CD8-positive, alpha-beta memory T cell (primary cell): ENCODE measurements around the gene DUS1L. TPM values are rescaled to one million over a fixed set of nuclear protein-coding genes. Genes with fewer than 3 reads are reported as not detected.

ENCODE experiments used
- CTCF ChIA-PET: fragments of 350-600 bp; sonication (Branson Sonifier 250); formaldehyde crosslinking; loops from one replicate; lab custom pipeline; 2021; ENCODE audit warnings: antibody characterized with exemption; lab: Charles Lee
- POLR2A ChIA-PET: fragments of 350-600 bp; sonication (Branson Sonifier 250); formaldehyde crosslinking; loops from one replicate; lab custom pipeline; 2021; ENCODE audit warnings: antibody characterized with exemption; lab: Charles Lee
- DNase-seq, 5 donors: peaks; one replicate each; pipeline versions ENCODE4 v3.0.0 to v3.0.0-alpha.2; 2020 to 2022; ENCODE audit warnings: mixed read lengths in 1 of 5
- H3K27ac ChIP-seq: one replicate; pipeline ENCODE4 v1.7.0; 2013; ENCODE audit warnings: low read depth, mild to moderate bottlenecking, low read length, moderate library complexity
- H3K27me3 ChIP-seq: 2 replicates; pipeline ENCODE4 v1.7.0; 2013; ENCODE audit warnings: low read length, mild to moderate bottlenecking; ENCODE audit not compliant: insufficient read depth, poor library complexity, severe bottlenecking
- H3K36me3 ChIP-seq: 2 replicates; pipeline ENCODE4 v1.7.0; 2013; ENCODE audit warnings: mild to moderate bottlenecking, low read length, moderate library complexity; ENCODE audit not compliant: insufficient read depth
- H3K4me1 ChIP-seq: 2 replicates; pipeline ENCODE4 v1.7.0; 2013; ENCODE audit warnings: mild to moderate bottlenecking, low read length, moderate library complexity; ENCODE audit not compliant: insufficient read depth
- H3K4me3 ChIP-seq: 2 replicates; pipeline ENCODE4 v1.7.0; 2013; ENCODE audit warnings: mild to moderate bottlenecking, low read length
- H3K9me3 ChIP-seq: 2 replicates; pipeline ENCODE4 v1.7.0; 2013; ENCODE audit warnings: mild to moderate bottlenecking, low read length
- H3K27ac Mint-ChIP-seq, 8 donors: one replicate each; pipeline ENCODE4 v1.8.0; 2020 to 2021; ENCODE audit warnings: mixed read lengths in 8 of 8, mild to moderate bottlenecking in 6 of 8, inconsistent platforms in 3 of 8, moderate library complexity in 3 of 8
- H3K27me3 Mint-ChIP-seq, 2 donors: one replicate each; pipeline ENCODE4 v1.8.0; 2020 to 2021; ENCODE audit warnings: mixed read lengths in 2 of 2, mild to moderate bottlenecking in 1 of 2, moderate library complexity in 1 of 2
- H3K36me3 Mint-ChIP-seq, 3 donors: one replicate each; pipeline ENCODE4 v1.8.0; 2020 to 2021; ENCODE audit warnings: mixed read lengths in 3 of 3, inconsistent platforms in 1 of 3, mild to moderate bottlenecking in 1 of 3
- H3K4me1 Mint-ChIP-seq, 3 donors: one replicate each; pipeline ENCODE4 v1.8.0; 2020 to 2021; ENCODE audit warnings: mixed read lengths in 3 of 3, inconsistent platforms in 1 of 3, mild to moderate bottlenecking in 1 of 3
- H3K4me3 Mint-ChIP-seq, 7 donors: one replicate each; pipeline ENCODE4 v1.8.0; 2020 to 2021; ENCODE audit warnings: mixed read lengths in 7 of 7, mild to moderate bottlenecking in 6 of 7, moderate library complexity in 4 of 7, inconsistent platforms in 2 of 7
- H3K9me3 Mint-ChIP-seq, 5 donors: one replicate each; pipeline ENCODE4 v1.8.0; 2020 to 2022; ENCODE audit warnings: mixed read lengths in 5 of 5, mild to moderate bottlenecking in 3 of 5, moderate library complexity in 2 of 5, inconsistent platforms in 1 of 5
- polyA plus RNA-seq: library from polyadenylated mRNA; unstranded; fragments of 300-500 nt; fragmentation: Illumina TruSeq; gene quantifications from one replicate; pipeline ENCODE4 v1.2.3, GENCODE V29; 2021
- total RNA-seq, 2 experiments: library from RNA; stranded (reverse); gene quantifications; one replicate each; pipeline ENCODE4 v1.2.3, GENCODE V29; 2021

The DUS1L gene
- total and polyA plus RNA-seq, 3 experiments from 2014 or later, result 142 to 210 (median 206) TPM

- no peaks in the 10 kb centered on the region for H3K36me3 ChIP-seq
- DNase-seq, result no peak
- ChIA-PET POLR2A (interaction anchor here (0.6 to 2.2 kb wide), 8 partner anchors 7 to 140 kb away, joined by 3 to 15 read pairs (median 6); partner anchors contain the start of genes CENPX, DCXR and LRRC45), CTCF (interaction anchor here (0.9 to 2.1 kb wide), 6 partner anchors 8 to 69 kb away, joined by 3 to 6 read pairs (median 3); partner anchors contain the start of gene DUS1L)
- H3K27ac Mint-ChIP-seq, result peak overlapping the region; percentile 42 to 97 (median 75)
- no peaks in the 10 kb centered on the region for H3K9me3 ChIP-seq
- no peaks in the 10 kb centered on the region for H3K27me3 ChIP-seq
- H3K27ac ChIP-seq, result peak overlapping the region; percentile 76
- H3K4me1 ChIP-seq, result peaks cover 14% of the 10 kb centered on the region
- peaks cover 0 to 14% (median 6%) of the 10 kb centered on the region in 3 donors for H3K4me1 Mint-ChIP-seq
- H3K9me3 Mint-ChIP-seq, result no peaks in the 10 kb centered on the region
- peak overlapping the region; percentile 73 to 90 (median 79) for H3K4me3 Mint-ChIP-seq
- H3K27me3 Mint-ChIP-seq, result no peaks in the 10 kb centered on the region
- H3K36me3 Mint-ChIP-seq, result peaks cover 0 to 5% (median 0%) of the 10 kb centered on the region in 3 donors
- H3K4me3 ChIP-seq, result peak overlapping the region; percentile 58
Measured at GRCh38 chr17:82098939-82099763, 33.5 kb upstream of the DUS1L start.

DNA sequence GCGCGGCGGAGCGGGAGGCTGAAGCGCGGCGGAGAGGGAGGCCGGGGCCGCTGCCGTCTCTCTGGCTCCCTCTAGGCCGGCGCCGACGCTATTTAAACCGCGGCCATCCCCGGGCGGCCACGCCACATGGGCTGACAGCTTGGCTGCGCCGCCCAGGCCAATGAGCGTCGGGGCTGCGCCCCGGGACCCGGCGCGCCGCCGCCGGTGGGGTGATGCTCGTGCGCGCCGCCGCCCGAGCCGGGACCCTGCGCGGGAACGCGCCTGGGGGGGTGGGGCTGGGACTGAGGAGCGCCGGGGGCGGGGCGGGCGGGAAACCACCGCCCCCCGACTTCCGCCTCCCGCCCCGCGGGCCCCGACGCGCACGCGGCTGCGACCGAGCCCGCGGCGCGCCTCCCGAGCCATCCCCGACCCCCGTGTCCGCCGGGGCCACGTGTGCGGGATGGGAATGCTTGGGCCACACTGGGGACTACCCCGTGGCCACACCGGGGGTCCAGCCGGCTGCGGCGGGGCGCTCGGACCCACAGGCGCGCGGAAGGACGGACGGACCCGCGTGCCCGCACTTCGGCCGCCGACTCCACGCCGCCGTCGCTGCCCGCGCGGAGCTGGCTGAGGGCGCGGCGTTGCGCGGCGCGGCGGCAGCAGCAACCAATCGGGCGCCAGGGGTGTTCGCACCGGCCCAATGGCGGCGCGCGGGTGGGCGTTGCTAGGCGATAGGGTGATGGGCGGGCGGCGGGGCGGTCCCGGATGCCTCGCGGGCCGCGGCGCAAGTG is 32.8 kb upstream of the DUS1L start, which contains the start of gene FASN:
TSS of gene FASN (minus strand) at position 68 of the 770 bp plus-strand sequence. CDS start 1,791 bp downstream, outside the sequence.
- H3K9me3 Mint-ChIP-seq, result no peaks in the 10 kb centered on the region
- H3K4me1 Mint-ChIP-seq, result peaks cover 0 to 14% (median 6%) of the 10 kb centered on the region in 3 donors
- H3K4me3 Mint-ChIP-seq, result peak within 1 kb of the TSS; percentile 50 to 88 (median 80)
- Histone ChIP-seq H3K27me3 (no peaks in the 10 kb centered on the region), H3K36me3 (no peaks in the 10 kb centered on the region), H3K4me3 (peak within 1 kb of the TSS; percentile 58), H3K9me3 (no peaks in the 10 kb centered on the region), H3K4me1 (peaks cover 14% of the 10 kb centered on the region), H3K27ac (peak within 1 kb of the TSS; percentile 76)
- no peaks in the 10 kb centered on the region for H3K27me3 Mint-ChIP-seq
- DNase-seq, result peak; percentile 87 to 93 (median 90)
- H3K36me3 Mint-ChIP-seq, result peaks cover 0 to 8% (median under 1%) of the 10 kb centered on the region in 3 donors
- H3K27ac Mint-ChIP-seq, result peak within 1 kb of the TSS in 4 of 8 donors; percentile 43 to 80 (median 63)
- ChIA-PET CTCF (interaction anchor here (1.0 to 2.1 kb wide), 4 partner anchors 9 to 69 kb away, joined by 3 to 6 read pairs (median 4); partner anchors contain the start of gene DUS1L), POLR2A (interaction anchor here (0.6 to 2.2 kb wide), 10 partner anchors 8 to 228 kb away, joined by 3 to 15 read pairs (median 5); partner anchors contain the start of genes CENPX, DCXR and LRRC45)

DNA sequence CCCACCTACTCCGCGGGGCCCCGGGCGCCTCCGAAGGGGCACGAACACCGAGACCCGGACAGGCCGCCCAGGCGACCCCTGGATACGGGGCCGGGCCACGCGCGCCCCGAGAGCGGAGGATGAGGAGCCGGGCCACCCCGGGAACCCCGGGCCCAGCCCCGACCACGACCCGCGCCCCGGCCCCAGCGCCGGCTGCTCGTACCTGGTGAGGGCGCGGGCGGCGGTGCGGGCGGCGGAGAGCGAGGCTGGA is 32.2 kb upstream of the DUS1L start:
- Histone ChIP-seq H3K27me3 (no peaks in the 10 kb centered on the region), H3K27ac (peak overlapping the region; percentile 67), H3K36me3 (no peaks in the 10 kb centered on the region), H3K9me3 (no peaks in the 10 kb centered on the region), H3K4me3 (peak overlapping the region; percentile 54), H3K4me1 (peaks cover 14% of the 10 kb centered on the region)
- ChIA-PET POLR2A (interaction anchor here (0.6 to 2.2 kb wide), 8 partner anchors 9 to 228 kb away, joined by 3 to 15 read pairs (median 6); partner anchors contain the start of genes CENPX, DCXR and LRRC45), CTCF (interaction anchor here (1.4 kb wide), 1 partner anchor 9 kb away, joined by 3 read pairs; no protein-coding TSS in a partner anchor)
- Mint-ChIP-seq H3K4me3 (peak overlapping the region; percentile 32 to 88 (median 65)), H3K27ac (peak overlapping the region in 1 of 8 donors; percentile 66), H3K9me3 (no peaks in the 10 kb centered on the region), H3K4me1 (peaks cover 0 to 14% (median 6%) of the 10 kb centered on the region in 3 donors), H3K27me3 (no peaks in the 10 kb centered on the region), H3K36me3 (peaks cover 0 to 11% (median 2%) of the 10 kb centered on the region in 3 donors)
- DNase-seq, result no peak

DNA sequence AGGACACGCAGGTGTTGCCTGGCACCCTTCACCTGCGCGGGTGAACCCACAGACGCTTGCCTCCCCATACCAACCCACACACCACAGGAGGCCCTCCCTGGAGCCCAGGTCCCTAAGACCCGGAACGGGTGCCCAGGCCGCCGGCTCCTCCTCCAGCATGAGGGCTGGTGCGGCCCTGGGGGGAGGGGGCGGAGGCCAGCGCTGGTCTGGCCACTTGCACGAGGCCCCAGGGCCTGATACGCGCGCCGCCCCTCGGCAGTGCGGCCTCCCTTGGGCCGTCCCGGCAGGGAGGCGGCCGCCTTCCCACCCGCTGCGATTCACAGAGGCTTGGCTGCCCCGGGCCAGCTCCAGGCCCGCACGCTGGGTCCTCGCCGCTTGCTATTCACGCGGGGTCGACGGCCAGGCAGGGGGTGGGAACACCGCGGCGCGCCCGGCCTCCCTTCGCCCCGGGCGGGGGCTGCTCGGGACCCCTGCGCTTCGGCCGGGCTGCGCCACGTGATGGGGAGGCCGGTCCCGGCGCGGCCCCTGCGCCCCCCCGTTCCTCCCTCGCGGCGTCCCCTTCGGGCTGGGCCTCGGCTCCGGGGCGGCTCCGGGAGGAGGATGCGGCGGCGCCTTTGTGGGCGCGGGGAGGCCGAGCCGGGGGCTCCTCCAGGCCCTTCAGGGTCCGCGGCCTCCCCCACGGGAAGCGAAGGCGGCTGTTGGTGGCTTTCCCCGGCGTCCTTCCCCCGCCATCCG is 31.7 kb upstream of the DUS1L start:
- Histone ChIP-seq H3K27me3 (no peaks in the 10 kb centered on the region), H3K27ac (peak overlapping the region; percentile 67), H3K36me3 (no peaks in the 10 kb centered on the region), H3K4me3 (peak overlapping the region; percentile 54), H3K4me1 (peaks cover 14% of the 10 kb centered on the region), H3K9me3 (no peaks in the 10 kb centered on the region)
- peaks cover 0 to 11% (median 2%) of the 10 kb centered on the region in 3 donors for H3K36me3 Mint-ChIP-seq
- peak overlapping the region in 2 of 8 donors; percentile 43 to 60 for H3K27ac Mint-ChIP-seq
- ChIA-PET CTCF (interaction anchor here (1.4 kb wide), 1 partner anchor 10 kb away, joined by 3 read pairs; no protein-coding TSS in a partner anchor), POLR2A (interaction anchor here (0.6 to 2.2 kb wide), 9 partner anchors 9 to 227 kb away, joined by 3 to 15 read pairs (median 6); partner anchors contain the start of genes CENPX, DCXR and LRRC45)
- H3K4me1 Mint-ChIP-seq, result peaks cover 0 to 14% (median 5%) of the 10 kb centered on the region in 3 donors
- no peaks in the 10 kb centered on the region for H3K27me3 Mint-ChIP-seq
- H3K4me3 Mint-ChIP-seq, result peak overlapping the region; percentile 26 to 88 (median 60)
- DNase-seq, result peak in 1 of 5 donors; percentile 17
- no peaks in the 10 kb centered on the region for H3K9me3 Mint-ChIP-seq

GRCh38 chr17:82096709-82097183 is 31.1 kb upstream of the DUS1L start:
- no peak for DNase-seq
- Mint-ChIP-seq H3K27me3 (no peaks in the 10 kb centered on the region), H3K4me3 (peak overlapping the region; percentile 26 to 87 (median 60)), H3K27ac (peak overlapping the region in 2 of 8 donors; percentile 43 to 60), H3K9me3 (no peaks in the 10 kb centered on the region), H3K36me3 (peaks cover 0 to 15% (median 2%) of the 10 kb centered on the region in 3 donors), H3K4me1 (peaks cover 0 to 14% (median 5%) of the 10 kb centered on the region in 3 donors)
- Histone ChIP-seq H3K4me1 (peaks cover 14% of the 10 kb centered on the region), H3K9me3 (no peaks in the 10 kb centered on the region), H3K36me3 (no peaks in the 10 kb centered on the region), H3K27ac (peak overlapping the region; percentile 67), H3K27me3 (no peaks in the 10 kb centered on the region), H3K4me3 (peak overlapping the region; percentile 54)
- POLR2A ChIA-PET, result interaction anchor here (0.6 to 2.2 kb wide), 3 partner anchors 30 to 121 kb away, joined by 4 to 15 read pairs (median 8); partner anchors contain the start of gene DCXR
- CTCF ChIA-PET, result no interaction called here

GRCh38 chr17:82095777-82096708 is 30.4 kb upstream of the DUS1L start:
- Histone ChIP-seq H3K27ac (peak overlapping the region; percentile 67), H3K27me3 (no peaks in the 10 kb centered on the region), H3K4me1 (peaks cover 14% of the 10 kb centered on the region), H3K4me3 (no peak overlapping the region), H3K36me3 (no peaks in the 10 kb centered on the region), H3K9me3 (no peaks in the 10 kb centered on the region)
- CTCF ChIA-PET, result no interaction called here
- Mint-ChIP-seq H3K27me3 (no peaks in the 10 kb centered on the region), H3K9me3 (no peaks in the 10 kb centered on the region), H3K4me1 (peaks cover 0 to 14% (median 5%) of the 10 kb centered on the region in 3 donors), H3K36me3 (peaks cover 0 to 21% (median 2%) of the 10 kb centered on the region in 3 donors), H3K27ac (peak overlapping the region in 1 of 8 donors; percentile 54), H3K4me3 (peak overlapping the region in 5 of 7 donors; percentile 24 to 87 (median 62))
- DNase-seq, result no peak
- POLR2A ChIA-PET, result no interaction called here
